ENCODE results near the gene KCNK5. TPM values are rescaled to one million over a fixed set of nuclear protein-coding genes. Genes with fewer than 3 reads are reported as not detected.

KCNK5 gene
- total and polyA plus RNA-seq, 2 of the 8 experiments (the other 6 are each of a cell fraction or from before 2014, with no cell fraction given): 20.9 to 44.3 TPM

GRCh38 chr6:39250507-39250906, 21.2 kb upstream of the KCNK5 start:
- no peaks in the 10 kb centered on the region for H3K79me2 ChIP-seq (ENCODE audit: control insufficient read depth in 1 of 2, insufficient read depth in 2 of 2, low read length in 2 of 2)
- no peak overlapping the region for H3K4me3 ChIP-seq (ENCODE audit: extremely low read depth in 1 of 4, insufficient read depth in 2 of 4, low read depth in 3 of 4, low read length in 4 of 4)
- H3K4ac ChIP-seq (replicated peaks; ENCODE audit: insufficient read length, low read depth, low read length): no peak overlapping the region
- no peak overlapping the region for H2BK15ac ChIP-seq (ENCODE audit: low read length)
- H3K36me3 ChIP-seq (ENCODE audit: control insufficient read depth in 2 of 4, insufficient read depth in 4 of 4, low read length in 3 of 4): no peaks in the 10 kb centered on the region
- H2AFZ ChIP-seq (ENCODE audit: low read length): no peak overlapping the region
- H3K18ac ChIP-seq (ENCODE audit: extremely low read depth, low read length): no peak overlapping the region
- no peak overlapping the region for H3K56ac ChIP-seq (replicated peaks; ENCODE audit: insufficient read length, low read depth, low read length)
- H3K9me3 ChIP-seq (ENCODE audit: insufficient read depth in 2 of 2, low read depth in 1 of 2, low read length in 1 of 2): peaks cover 5 to 6% of the 10 kb centered on the region in 2 experiments; a peak in 1 of 4 replicates
- H2BK12ac ChIP-seq (ENCODE audit: low read depth, low read length): no peak overlapping the region
- H4K91ac ChIP-seq (replicated peaks; ENCODE audit: insufficient read length, low read length): no peak overlapping the region
- no peak overlapping the region for H3K23ac ChIP-seq (ENCODE audit: insufficient read length)
- no peaks in the 10 kb centered on the region for H4K20me1 ChIP-seq (replicated peaks in 1 of 2; ENCODE audit: control insufficient read depth in 1 of 2, insufficient read depth in 2 of 2, low read length in 2 of 2)
- no peak overlapping the region for H4K5ac ChIP-seq (ENCODE audit: insufficient read length, low read depth, low read length)
- H3K9ac ChIP-seq (replicated peaks in 1 of 4; ENCODE audit: extremely low read depth in 1 of 4, low read depth in 3 of 4, low read length in 3 of 4): no peak overlapping the region
- DNase-seq (ENCODE audit: low read depth in 1 of 2, low spot score in 2 of 2) (no peak), FAIRE-seq (no peak)
- no peak overlapping the region for H2AK5ac ChIP-seq (ENCODE audit: low read depth, low read length)
- no peak overlapping the region for H3K4me2 ChIP-seq (ENCODE audit: insufficient read depth in 1 of 2, low read depth in 2 of 2, low read length in 2 of 2)
- H3K23me2 ChIP-seq (ENCODE audit: low read depth, low read length): no peaks in the 10 kb centered on the region
- H2BK20ac ChIP-seq (ENCODE audit: low read length): no peak overlapping the region
- CTCF ChIA-PET (ENCODE audit: partially characterized antibody): interaction anchor here (1.2 to 72.8 kb wide), 2 partner anchors 21 to 46 kb away, joined by 3 to 1738 read pairs; partner anchors contain the start of genes KCNK17 and KCNK5
- no peak overlapping the region for H4K8ac ChIP-seq (ENCODE audit: extremely low read depth, insufficient read depth, low read length)
- H3K79me1 ChIP-seq (ENCODE audit: low read depth, low read length): no peaks in the 10 kb centered on the region
- POLR2A ChIA-PET (ENCODE audit: partially characterized antibody): interaction anchor here (0.7 kb wide), 1 partner anchor 9 kb away, joined by 3 read pairs; no protein-coding TSS in a partner anchor
- no peaks in the 10 kb centered on the region; a peak in 1 of 7 replicates for H3K27me3 ChIP-seq (replicated peaks in 1 of 4; ENCODE audit: control insufficient read depth in 3 of 4, extremely low read depth in 1 of 4, insufficient read depth in 3 of 4, low read length in 3 of 4)
- H2BK120ac ChIP-seq (replicated peaks; ENCODE audit: low read depth, low read length): no peak overlapping the region
- H3K14ac ChIP-seq (ENCODE audit: insufficient read length): no peak overlapping the region
- no peak overlapping the region for H2BK5ac ChIP-seq (ENCODE audit: low read depth, low read length)
- peaks cover 0 to 4% (median 0%) of the 10 kb centered on the region in 4 experiments; a peak in 1 of 7 replicates for H3K4me1 ChIP-seq (replicated peaks in 1 of 4; ENCODE audit: control insufficient read depth in 3 of 4, insufficient read depth in 4 of 4, low read length in 3 of 4)
- no peak overlapping the region for H3K27ac ChIP-seq (ENCODE audit: low read depth, low read length)
- TF ChIP-seq, protein P1, sequence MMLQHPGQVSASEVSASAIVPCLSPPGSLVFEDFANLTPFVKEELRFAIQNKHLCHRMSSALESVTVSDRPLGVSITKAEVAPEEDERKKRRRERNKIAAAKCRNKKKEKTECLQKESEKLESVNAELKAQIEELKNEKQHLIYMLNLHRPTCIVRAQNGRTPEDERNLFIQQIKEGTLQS (IDR thresholded peaks at IDR 0.05; ENCODE audit: insufficient read depth, low read depth, low read length): no peak
- TF ChIP-seq GTF2F1 (IDR thresholded peaks at IDR 0.05; ENCODE audit: borderline replicate concordance, low read depth, low read length) (no peak), HDAC6 (IDR thresholded peaks at IDR 0.05; ENCODE audit: low read depth, low read length) (no peak), RAD21 (IDR thresholded peaks at IDR 0.05 in 1 of 2, conservative IDR thresholded peaks at IDR 0.05 in 1 of 2; ENCODE audit: low read depth in 2 of 2, low read length in 2 of 2) (no peak), HDAC2 (IDR thresholded peaks at IDR 0.05; ENCODE audit: borderline replicate concordance in 1 of 2, low read depth in 2 of 2, low read length in 2 of 2) (no peak), MAX (IDR thresholded peaks at IDR 0.05) (no peak), GABPA (IDR thresholded peaks at IDR 0.05; ENCODE audit: borderline replicate concordance, insufficient read depth, low read length) (no peak), CHD2 (IDR thresholded peaks at IDR 0.05; ENCODE audit: low read length) (no peak), RXRA (IDR thresholded peaks at IDR 0.05; ENCODE audit: insufficient read depth, low read depth, low read length) (no peak), SAP30 (IDR thresholded peaks at IDR 0.05; ENCODE audit: insufficient read depth, insufficient replicate concordance, low read length) (no peak), CEBPB (IDR thresholded peaks at IDR 0.05; ENCODE audit: low read depth, low read length) (no peak), MAFK (IDR thresholded peaks at IDR 0.05; ENCODE audit: low read depth, low read length) (no peak), SP4 (IDR thresholded peaks at IDR 0.05; ENCODE audit: low read length) (no peak), POLR2AphosphoS5 (IDR thresholded peaks at IDR 0.05; ENCODE audit: low read depth, low read length) (no peak)
